DMS53 treated with DMSO at 0.1 percent for 48 hours (cell line): ENCODE measurements around the gene TESPA1.
"Not testable (repeated sequence)": the region's sequence is repeated elsewhere in the genome, so short reads cannot be mapped to it uniquely, and the experiment has no call there.

Experiments used
- DNase-seq: peaks from one replicate; lab custom pipeline; 2025; ENCODE audit not compliant: unreplicated experiment; lab: John Stamatoyannopoulos, UW

Gene TESPA1

GRCh38 chr12:54984658-54985376 is at the start of gene TESPA1:
Gene TESPA1 (minus strand): TSS chr12:54984762. CDS start chr12:54974562, 10,200 bp downstream.
- DNase-seq = no peak

- DNase-seq = no peak
Observed at GRCh38 chr12:55034218-55034617, 49.7 kb upstream of the TESPA1 start.

- no peak for DNase-seq
Observed at GRCh38 chr12:55025508-55025907, 40.9 kb upstream of the TESPA1 start.

GRCh38 chr12:55024575-55024974 is 40.0 kb upstream of the TESPA1 start:
- no peak for DNase-seq

- peak; percentile 70 for DNase-seq
Observed at GRCh38 chr12:55019784-55020183, 35.2 kb upstream of the TESPA1 start, which contains the start of gene NEUROD4. Gene NEUROD4 (plus strand): TSS chr12:55019974. CDS start chr12:55026440, 6,466 bp downstream.

GRCh38 chr12:55017416-55017925 is 32.9 kb upstream of the TESPA1 start:
- DNase-seq = no peak

GRCh38 chr12:55008944-55009585 is 24.5 kb upstream of the TESPA1 start:
- DNase-seq = no peak

- DNase-seq = no peak
Observed at GRCh38 chr12:55002355-55002754, 17.8 kb upstream of the TESPA1 start.

- DNase-seq = no peak
Observed at GRCh38 chr12:55001198-55001868, 16.8 kb upstream of the TESPA1 start.

GRCh38 chr12:54998958-54999510 is 14.5 kb upstream of the TESPA1 start:
- no peak for DNase-seq

- DNase-seq = no peak
Observed at GRCh38 chr12:54997929-54998522, 13.5 kb upstream of the TESPA1 start.

- no peak for DNase-seq
Observed at GRCh38 chr12:54996205-54996604, 11.6 kb upstream of the TESPA1 start.

GRCh38 chr12:54993181-54993835 is 8.7 kb upstream of the TESPA1 start:
- peak; percentile 73 for DNase-seq

- DNase-seq = no peak
Observed at GRCh38 chr12:54991991-54992375, 7.4 kb upstream of the TESPA1 start.

- no peak for DNase-seq
Observed at GRCh38 chr12:54991161-54991990, 6.8 kb upstream of the TESPA1 start.

- DNase-seq = no peak
Observed at GRCh38 chr12:54989829-54990228, 5.3 kb upstream of the TESPA1 start.

GRCh38 chr12:54988402-54989054 is 4.0 kb upstream of the TESPA1 start:
- peak; percentile 58 for DNase-seq

GRCh38 chr12:54987611-54988231 is 3.2 kb upstream of the TESPA1 start:
- no peak for DNase-seq

GRCh38 chr12:54986773-54987172 is 2.2 kb upstream of the TESPA1 start:
- DNase-seq = not testable (repeated sequence)
